HepG2 (cell line): ENCODE data around the gene NCBP2. TPM values are rescaled to one million over a fixed set of nuclear protein-coding genes. Genes with fewer than 3 reads are reported as not detected.

Experiments
- ATAD3A ChIP-seq: sonication (generic); formaldehyde crosslinking; IDR thresholded peaks from 2 replicates; pipeline ENCODE4 v1.4.0; 2020; ENCODE audit warnings: missing genetic modification reagents
- ATRX ChIP-seq: sonication (generic); formaldehyde crosslinking; IDR thresholded peaks from 2 replicates; pipeline ENCODE4 v1.4.0; 2020; ENCODE audit warnings: missing genetic modification reagents, borderline replicate concordance
- BORCS8-MEF2B ChIP-seq: sonication (generic); formaldehyde crosslinking; IDR thresholded peaks from 2 replicates; pipeline ENCODE4 v1.8.0; 2022; ENCODE audit warnings: mild to moderate bottlenecking, missing genetic modification reagents
- CENPT ChIP-seq: sonication (generic); formaldehyde crosslinking; IDR thresholded peaks from 2 replicates; pipeline ENCODE4 v1.8.0; 2022; ENCODE audit warnings: low read depth, mild to moderate bottlenecking, moderate library complexity, missing genetic modification reagents
- CHCHD3 ChIP-seq: sonication (generic); formaldehyde crosslinking; IDR thresholded peaks from 2 replicates; pipeline ENCODE4 v1.8.0; 2022; ENCODE audit warnings: mild to moderate bottlenecking, missing genetic modification reagents, moderate library complexity
- FOXA1 ChIP-seq, 2 experiments: fragments of 450-650 bp in 1 of 2; sonication (generic) in 1 of 2; formaldehyde crosslinking in 1 of 2; IDR thresholded peaks; 2 replicates each; pipeline versions ENCODE4 v1.4.0 to v1.6.1; 2016 to 2020; ENCODE audit warnings: missing genetic modification reagents in 1 of 2
- FOXC1 ChIP-seq: sonication (generic); formaldehyde crosslinking; IDR thresholded peaks from 2 replicates; pipeline ENCODE4 v1.8.0; 2022; ENCODE audit warnings: mild to moderate bottlenecking, missing genetic modification reagents, borderline replicate concordance
- HNRNPL ChIP-seq: fragments of 200-400 bp; formaldehyde crosslinking; IDR thresholded peaks from 2 replicates; pipeline ENCODE4 v1.6.1; 2017; ENCODE audit warnings: mild to moderate bottlenecking, low read depth, low read length
- MATR3 ChIP-seq: sonication (generic); formaldehyde crosslinking; IDR thresholded peaks from 2 replicates; pipeline ENCODE4 v1.4.0; 2020; ENCODE audit warnings: missing genetic modification reagents
- PLRG1 ChIP-seq: fragments of 450-650 bp; conservative IDR thresholded peaks from 2 replicates; pipeline ENCODE4 v1.6.1; 2016
- POLR2AphosphoS5 ChIP-seq: IDR thresholded peaks from 2 replicates; pipeline ENCODE4 v1.6.1; 2012; ENCODE audit warnings: low read depth, low read length
- RORA ChIP-seq: sonication (generic); formaldehyde crosslinking; IDR thresholded peaks from 2 replicates; pipeline ENCODE4 v1.5.0; 2020; ENCODE audit warnings: mild to moderate bottlenecking, missing genetic modification reagents, moderate library complexity
- ZNF205 ChIP-seq: IDR thresholded peaks from 2 replicates; pipeline ENCODE4 v1.6.1; 2018; ENCODE audit warnings: missing biosample characterization, missing genetic modification reagents
- ZNF253 ChIP-seq: sonication (generic); formaldehyde crosslinking; IDR thresholded peaks from 2 replicates; pipeline ENCODE4 v1.8.0; 2022; ENCODE audit warnings: mild to moderate bottlenecking, missing genetic modification reagents, borderline replicate concordance
- ZNF432 ChIP-seq: sonication (generic); formaldehyde crosslinking; IDR thresholded peaks from 2 replicates; pipeline ENCODE4 v1.5.0; 2020; ENCODE audit warnings: missing genetic modification reagents, mild to moderate bottlenecking, borderline replicate concordance
- ZNF761 ChIP-seq: sonication (generic); formaldehyde crosslinking; conservative IDR thresholded peaks from 2 replicates; pipeline ENCODE4 v1.4.0; 2020; ENCODE audit warnings: mild to moderate bottlenecking, missing genetic modification reagents
- ZSCAN9 ChIP-seq: IDR thresholded peaks from 2 replicates; pipeline ENCODE4 v1.6.1; 2016; ENCODE audit warnings: borderline replicate concordance
- polyA plus RNA-seq, 8 experiments: library from polyadenylated mRNA; depleted of rRNA in 3 of 8; stranded (reverse) in 7 of 8; unstranded in 1 of 8; fragments of >200 nt; fragmentation: Illumina TruSeq in 4 of 8; extraction: Trizol in 4 of 8; gene quantifications; 2 replicates each; pipeline versions ENCODE4 v1.2.1 to v1.2.3, GENCODE V29; 2011 to 2016; ENCODE audit warnings: low read depth in 4 of 8, missing spikeins in 1 of 8, mixed read lengths in 1 of 8; ENCODE audit not compliant: insufficient read depth in 1 of 8
- total RNA-seq, 5 experiments: library from RNA; depleted of rRNA; stranded (reverse); fragments of >200 nt; fragmentation: Illumina TruSeq; extraction: Trizol; gene quantifications; 2 replicates each; pipeline ENCODE4 v1.2.3, GENCODE V29; 2016; ENCODE audit warnings: low read depth in 1 of 5
- TF ChIP-seq, protein P1 (sequence below): sonication (generic); formaldehyde crosslinking; IDR thresholded peaks from 2 replicates; pipeline ENCODE4 v1.5.1; 2020; ENCODE audit warnings: missing genetic modification reagents, mild to moderate bottlenecking, borderline replicate concordance
- TF ChIP-seq, protein P2 (sequence below): sonication (generic); formaldehyde crosslinking; IDR thresholded peaks from 2 replicates; pipeline ENCODE4 v1.5.0; 2020; ENCODE audit warnings: missing genetic modification reagents
- TF ChIP-seq, protein P3 (sequence below): sonication (generic); formaldehyde crosslinking; IDR thresholded peaks from 2 replicates; pipeline ENCODE4 v1.8.0; 2022; ENCODE audit warnings: mild to moderate bottlenecking, missing genetic modification reagents
- TF ChIP-seq, protein P4 (sequence below): sonication (generic); formaldehyde crosslinking; conservative IDR thresholded peaks from 2 replicates; pipeline ENCODE4 v1.4.0; 2020; ENCODE audit warnings: mild to moderate bottlenecking, missing genetic modification reagents, moderate library complexity
- TF ChIP-seq, protein P5 (sequence below): sonication (generic); formaldehyde crosslinking; IDR thresholded peaks from 2 replicates; pipeline ENCODE4 v1.8.1; 2022; ENCODE audit warnings: mild to moderate bottlenecking, missing genetic modification reagents

Gene NCBP2
- total and polyA plus RNA-seq, 2 of the 13 experiments (the other 11 are each of a cell fraction or from before 2014, with no cell fraction given) = 58.7 to 95.5 TPM

DNA sequence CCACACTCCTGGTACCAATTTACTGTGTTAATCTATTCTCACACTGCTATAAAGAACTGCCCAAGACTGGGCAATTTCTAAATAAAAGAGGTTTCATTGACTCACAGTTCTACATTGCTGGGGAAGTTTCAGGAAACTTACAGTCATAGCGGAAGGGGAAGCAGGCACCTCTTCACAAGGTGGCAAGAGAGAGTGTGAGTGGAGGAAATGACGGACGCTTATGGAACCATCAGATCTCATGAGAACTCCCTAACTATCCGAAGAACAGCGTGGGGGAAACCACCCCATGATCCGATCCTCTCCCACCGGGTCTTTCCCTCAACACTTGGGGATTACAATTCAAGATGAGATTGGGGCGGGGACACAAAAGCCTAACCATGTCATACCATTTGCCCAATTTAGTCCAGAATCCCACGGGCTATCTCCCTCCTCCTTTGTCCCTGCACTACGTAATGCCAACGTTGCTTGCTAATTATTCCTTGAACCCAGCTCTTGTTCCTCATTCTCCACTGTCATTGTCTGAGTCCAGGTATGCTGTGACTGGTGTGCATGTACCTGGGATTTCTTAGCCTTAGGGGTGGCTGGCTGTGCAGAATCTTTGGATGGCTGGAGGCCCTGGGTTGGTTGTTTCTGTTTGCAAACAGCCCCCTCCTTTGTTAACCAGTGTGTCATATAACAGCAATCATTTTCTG is 22.9 kb upstream of the NCBP2 start (continued):
- TF ChIP-seq, protein P1, sequence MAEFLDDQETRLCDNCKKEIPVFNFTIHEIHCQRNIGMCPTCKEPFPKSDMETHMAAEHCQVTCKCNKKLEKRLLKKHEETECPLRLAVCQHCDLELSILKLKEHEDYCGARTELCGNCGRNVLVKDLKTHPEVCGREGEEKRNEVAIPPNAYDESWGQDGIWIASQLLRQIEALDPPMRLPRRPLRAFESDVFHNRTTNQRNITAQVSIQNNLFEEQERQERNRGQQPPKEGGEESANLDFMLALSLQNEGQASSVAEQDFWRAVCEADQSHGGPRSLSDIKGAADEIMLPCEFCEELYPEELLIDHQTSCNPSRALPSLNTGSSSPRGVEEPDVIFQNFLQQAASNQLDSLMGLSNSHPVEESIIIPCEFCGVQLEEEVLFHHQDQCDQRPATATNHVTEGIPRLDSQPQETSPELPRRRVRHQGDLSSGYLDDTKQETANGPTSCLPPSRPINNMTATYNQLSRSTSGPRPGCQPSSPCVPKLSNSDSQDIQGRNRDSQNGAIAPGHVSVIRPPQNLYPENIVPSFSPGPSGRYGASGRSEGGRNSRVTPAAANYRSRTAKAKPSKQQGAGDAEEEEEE (CRISPR knock-in tag) = no peak
- TF ChIP-seq, protein P2, sequence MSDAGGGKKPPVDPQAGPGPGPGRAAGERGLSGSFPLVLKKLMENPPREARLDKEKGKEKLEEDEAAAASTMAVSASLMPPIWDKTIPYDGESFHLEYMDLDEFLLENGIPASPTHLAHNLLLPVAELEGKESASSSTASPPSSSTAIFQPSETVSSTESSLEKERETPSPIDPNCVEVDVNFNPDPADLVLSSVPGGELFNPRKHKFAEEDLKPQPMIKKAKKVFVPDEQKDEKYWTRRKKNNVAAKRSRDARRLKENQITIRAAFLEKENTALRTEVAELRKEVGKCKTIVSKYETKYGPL (CRISPR knock-in tag) = no peak
- TF ChIP-seq, protein P3, sequence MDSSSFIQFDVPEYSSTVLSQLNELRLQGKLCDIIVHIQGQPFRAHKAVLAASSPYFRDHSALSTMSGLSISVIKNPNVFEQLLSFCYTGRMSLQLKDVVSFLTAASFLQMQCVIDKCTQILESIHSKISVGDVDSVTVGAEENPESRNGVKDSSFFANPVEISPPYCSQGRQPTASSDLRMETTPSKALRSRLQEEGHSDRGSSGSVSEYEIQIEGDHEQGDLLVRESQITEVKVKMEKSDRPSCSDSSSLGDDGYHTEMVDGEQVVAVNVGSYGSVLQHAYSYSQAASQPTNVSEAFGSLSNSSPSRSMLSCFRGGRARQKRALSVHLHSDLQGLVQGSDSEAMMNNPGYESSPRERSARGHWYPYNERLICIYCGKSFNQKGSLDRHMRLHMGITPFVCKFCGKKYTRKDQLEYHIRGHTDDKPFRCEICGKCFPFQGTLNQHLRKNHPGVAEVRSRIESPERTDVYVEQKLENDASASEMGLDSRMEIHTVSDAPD (CRISPR knock-in tag) = no peak
- TF ChIP-seq MATR3 (CRISPR knock-in tag) = no peak
- TF ChIP-seq POLR2AphosphoS5 = peak; percentile 30; the same call in 1 of the 2 replicates
- no peak for TF ChIP-seq BORCS8-MEF2B (CRISPR knock-in tag)
- no peak for TF ChIP-seq PLRG1
- TF ChIP-seq, protein P4, sequence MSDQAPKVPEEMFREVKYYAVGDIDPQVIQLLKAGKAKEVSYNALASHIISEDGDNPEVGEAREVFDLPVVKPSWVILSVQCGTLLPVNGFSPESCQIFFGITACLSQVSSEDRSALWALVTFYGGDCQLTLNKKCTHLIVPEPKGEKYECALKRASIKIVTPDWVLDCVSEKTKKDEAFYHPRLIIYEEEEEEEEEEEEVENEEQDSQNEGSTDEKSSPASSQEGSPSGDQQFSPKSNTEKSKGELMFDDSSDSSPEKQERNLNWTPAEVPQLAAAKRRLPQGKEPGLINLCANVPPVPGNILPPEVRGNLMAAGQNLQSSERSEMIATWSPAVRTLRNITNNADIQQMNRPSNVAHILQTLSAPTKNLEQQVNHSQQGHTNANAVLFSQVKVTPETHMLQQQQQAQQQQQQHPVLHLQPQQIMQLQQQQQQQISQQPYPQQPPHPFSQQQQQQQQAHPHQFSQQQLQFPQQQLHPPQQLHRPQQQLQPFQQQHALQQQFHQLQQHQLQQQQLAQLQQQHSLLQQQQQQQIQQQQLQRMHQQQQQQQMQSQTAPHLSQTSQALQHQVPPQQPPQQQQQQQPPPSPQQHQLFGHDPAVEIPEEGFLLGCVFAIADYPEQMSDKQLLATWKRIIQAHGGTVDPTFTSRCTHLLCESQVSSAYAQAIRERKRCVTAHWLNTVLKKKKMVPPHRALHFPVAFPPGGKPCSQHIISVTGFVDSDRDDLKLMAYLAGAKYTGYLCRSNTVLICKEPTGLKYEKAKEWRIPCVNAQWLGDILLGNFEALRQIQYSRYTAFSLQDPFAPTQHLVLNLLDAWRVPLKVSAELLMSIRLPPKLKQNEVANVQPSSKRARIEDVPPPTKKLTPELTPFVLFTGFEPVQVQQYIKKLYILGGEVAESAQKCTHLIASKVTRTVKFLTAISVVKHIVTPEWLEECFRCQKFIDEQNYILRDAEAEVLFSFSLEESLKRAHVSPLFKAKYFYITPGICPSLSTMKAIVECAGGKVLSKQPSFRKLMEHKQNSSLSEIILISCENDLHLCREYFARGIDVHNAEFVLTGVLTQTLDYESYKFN (CRISPR knock-in tag) = no peak
- TF ChIP-seq CENPT = no peak
- TF ChIP-seq ZNF432 (CRISPR knock-in tag) = no peak
- TF ChIP-seq FOXA1 (IDR thresholded peaks at IDR 0.05) = no peak
- TF ChIP-seq FOXA1 (CRISPR knock-in tag; IDR thresholded peaks at IDR 0.05) = no peak
- TF ChIP-seq ATAD3A = no peak
- no peak for TF ChIP-seq ZNF761 (CRISPR knock-in tag)
- TF ChIP-seq ATRX = no peak
- TF ChIP-seq ZNF205 (CRISPR knock-in tag) = no peak
- no peak for TF ChIP-seq RORA (CRISPR knock-in tag)
- TF ChIP-seq, protein P5, sequence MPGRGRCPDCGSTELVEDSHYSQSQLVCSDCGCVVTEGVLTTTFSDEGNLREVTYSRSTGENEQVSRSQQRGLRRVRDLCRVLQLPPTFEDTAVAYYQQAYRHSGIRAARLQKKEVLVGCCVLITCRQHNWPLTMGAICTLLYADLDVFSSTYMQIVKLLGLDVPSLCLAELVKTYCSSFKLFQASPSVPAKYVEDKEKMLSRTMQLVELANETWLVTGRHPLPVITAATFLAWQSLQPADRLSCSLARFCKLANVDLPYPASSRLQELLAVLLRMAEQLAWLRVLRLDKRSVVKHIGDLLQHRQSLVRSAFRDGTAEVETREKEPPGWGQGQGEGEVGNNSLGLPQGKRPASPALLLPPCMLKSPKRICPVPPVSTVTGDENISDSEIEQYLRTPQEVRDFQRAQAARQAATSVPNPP (CRISPR knock-in tag) = no peak
- TF ChIP-seq FOXC1 (CRISPR knock-in tag) = no peak
- TF ChIP-seq CHCHD3 (CRISPR knock-in tag) = no peak
- no peak for TF ChIP-seq ZNF253 (CRISPR knock-in tag)
- no peak for TF ChIP-seq ZSCAN9 (CRISPR knock-in tag)
- no peak for TF ChIP-seq HNRNPL
